Measurements from ENCODE around the gene LTBP2. TPM values are rescaled to one million over a fixed set of nuclear protein-coding genes. Genes with fewer than 3 reads are reported as not detected.

LTBP2 gene
- total RNA-seq (2014; rRNA removed; shearing (Covaris generic); ENCODE audit: low replicate concordance), result 7.6 and 34.4 TPM in 2 replicates

DNA sequence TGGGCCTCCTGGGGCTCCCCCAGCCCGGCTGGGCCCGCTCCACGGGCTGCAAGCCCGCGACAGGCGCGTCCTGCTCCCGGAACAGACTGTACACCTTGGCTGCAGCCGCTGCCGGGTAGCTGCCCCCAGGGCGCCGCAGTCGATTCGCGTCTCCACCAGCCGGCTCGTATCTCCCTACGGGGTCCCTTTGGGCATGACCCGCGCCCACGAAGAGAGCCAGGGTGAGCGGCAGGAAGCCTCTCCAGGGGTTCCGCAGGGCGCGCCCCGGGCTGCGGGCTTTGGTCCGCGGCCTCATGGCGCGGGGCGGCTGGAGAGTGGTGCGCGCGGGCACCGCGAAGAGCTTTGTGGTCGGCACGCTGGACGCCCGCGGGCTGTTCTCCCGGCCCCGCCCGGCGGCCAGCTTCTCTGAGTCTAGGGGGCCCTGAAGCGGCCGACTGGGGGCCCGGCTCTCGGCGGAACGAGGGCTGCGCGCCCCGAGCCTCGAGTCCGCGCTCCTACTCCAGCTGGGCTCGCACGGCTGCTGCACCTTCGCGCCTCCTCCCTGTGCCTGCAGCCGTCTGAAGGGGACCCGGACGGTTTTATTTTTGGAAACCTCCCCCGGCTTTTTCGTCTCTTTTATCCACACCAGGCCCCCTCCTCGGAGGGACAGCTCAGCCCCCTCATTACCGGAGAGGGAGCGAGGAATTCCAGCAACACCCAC is at the start of gene LTBP2:
Gene LTBP2, minus strand, starts transcription at position 588 of the 700 bp plus-strand sequence. Its CDS starts 293 bp downstream, at position 295.
- no peak for DNase-seq (ENCODE audit: low read depth)
- in situ Hi-C loops (cut with HindIII; ENCODE audit: low pct_unique_long_range_greater_than_20kb, low sequenced_read_pairs), result no loop called here

DNA sequence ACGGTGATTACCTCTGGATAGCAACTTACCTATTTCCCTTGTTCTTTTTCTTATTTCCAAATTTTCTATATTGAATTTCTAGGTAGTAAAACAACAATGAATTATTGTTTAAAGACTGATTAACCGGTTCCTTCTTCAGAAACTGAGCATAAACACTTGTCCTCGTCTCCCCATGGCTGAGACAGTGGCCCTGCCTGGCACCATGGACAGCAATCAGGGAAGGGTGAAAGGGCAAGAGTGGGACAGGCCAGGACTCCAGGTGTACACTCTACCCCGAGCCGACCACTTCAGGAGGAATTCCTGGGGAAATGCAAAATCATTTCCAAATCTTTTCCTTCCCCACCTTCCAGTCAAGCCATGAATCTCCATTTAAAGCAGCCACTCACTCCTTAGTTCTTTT is 48.8 kb upstream of the LTBP2 start:
- in situ Hi-C loops (cut with HindIII; ENCODE audit: low pct_unique_long_range_greater_than_20kb, low sequenced_read_pairs), result no loop called here

DNA sequence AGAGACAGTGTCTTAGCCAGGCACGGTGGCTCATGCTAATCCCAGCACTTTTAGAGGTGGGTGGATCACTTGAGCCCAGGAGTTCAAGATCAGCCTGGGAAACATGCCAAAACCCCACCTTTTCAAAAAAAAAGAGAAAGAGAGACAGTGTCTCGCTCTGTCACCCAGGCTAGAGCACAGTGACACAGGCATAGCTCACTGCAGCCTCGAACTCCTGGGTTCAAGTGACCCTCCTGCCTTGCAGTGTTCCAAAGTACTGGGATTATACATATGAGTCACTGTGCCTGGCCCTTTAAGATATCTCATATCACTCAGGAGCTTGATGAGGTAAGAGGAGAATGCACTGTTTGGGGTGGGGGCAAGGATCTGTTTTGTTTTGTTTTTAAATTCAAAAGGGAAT is 48.1 kb upstream of the LTBP2 start:
- peak; percentile 24 for DNase-seq (ENCODE audit: low read depth)
- in situ Hi-C loops (cut with HindIII; ENCODE audit: low pct_unique_long_range_greater_than_20kb, low sequenced_read_pairs), result no loop called here

More for the DNA sequence above, 48.8 kb upstream of the LTBP2 start:
- DNase-seq (ENCODE audit: low read depth), result no peak

DNA sequence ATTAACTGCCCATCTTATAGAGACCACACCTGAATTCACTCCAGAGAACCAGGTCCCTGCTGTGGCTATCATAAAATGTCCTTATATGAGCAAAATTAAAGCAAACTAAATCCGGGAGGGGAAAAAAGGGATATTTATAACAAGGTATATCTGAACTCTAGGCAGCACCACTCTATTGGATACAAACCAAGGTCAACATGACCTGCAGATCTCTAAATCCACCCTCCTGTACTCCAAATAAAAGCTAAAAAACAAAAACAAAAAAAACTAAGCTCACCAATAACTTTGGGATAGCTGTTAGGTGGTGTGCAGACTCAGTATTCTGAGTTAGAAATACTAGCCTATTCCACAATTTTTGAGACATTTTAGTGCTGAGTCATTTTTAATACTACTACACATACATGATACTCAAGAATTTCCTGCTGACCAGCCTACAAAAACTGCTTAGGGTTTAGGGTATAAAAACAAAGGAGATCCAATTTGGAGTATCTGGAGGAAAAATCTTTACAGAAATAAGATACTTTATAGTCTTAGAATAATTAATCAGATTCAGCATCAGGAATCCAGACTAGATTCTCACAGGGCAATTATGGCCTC is 46.6 kb upstream of the LTBP2 start:
- no peak for DNase-seq (ENCODE audit: low read depth)
- in situ Hi-C loops (cut with HindIII; ENCODE audit: low pct_unique_long_range_greater_than_20kb, low sequenced_read_pairs), result no loop called here

DNA sequence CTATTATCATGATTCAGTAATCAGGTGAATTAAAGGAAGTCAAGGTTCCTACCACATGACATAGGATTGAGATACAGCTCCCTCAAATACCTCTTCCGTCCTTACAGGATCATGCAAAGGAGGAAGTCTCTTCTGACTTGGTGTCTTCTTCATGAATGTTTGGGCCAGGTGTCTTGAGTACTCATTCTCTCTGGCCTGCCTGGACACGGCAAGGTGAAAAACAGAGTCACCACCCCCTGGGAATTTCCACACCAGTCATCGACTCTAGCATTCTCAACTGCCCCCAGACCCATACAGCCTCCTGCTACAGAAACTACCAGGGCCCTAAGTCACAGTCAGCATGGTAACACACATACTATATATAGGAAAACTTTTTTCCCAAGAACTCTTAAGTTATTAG is 44.9 kb upstream of the LTBP2 start:
- in situ Hi-C loops (cut with HindIII; ENCODE audit: low pct_unique_long_range_greater_than_20kb, low sequenced_read_pairs), result no loop called here

DNA sequence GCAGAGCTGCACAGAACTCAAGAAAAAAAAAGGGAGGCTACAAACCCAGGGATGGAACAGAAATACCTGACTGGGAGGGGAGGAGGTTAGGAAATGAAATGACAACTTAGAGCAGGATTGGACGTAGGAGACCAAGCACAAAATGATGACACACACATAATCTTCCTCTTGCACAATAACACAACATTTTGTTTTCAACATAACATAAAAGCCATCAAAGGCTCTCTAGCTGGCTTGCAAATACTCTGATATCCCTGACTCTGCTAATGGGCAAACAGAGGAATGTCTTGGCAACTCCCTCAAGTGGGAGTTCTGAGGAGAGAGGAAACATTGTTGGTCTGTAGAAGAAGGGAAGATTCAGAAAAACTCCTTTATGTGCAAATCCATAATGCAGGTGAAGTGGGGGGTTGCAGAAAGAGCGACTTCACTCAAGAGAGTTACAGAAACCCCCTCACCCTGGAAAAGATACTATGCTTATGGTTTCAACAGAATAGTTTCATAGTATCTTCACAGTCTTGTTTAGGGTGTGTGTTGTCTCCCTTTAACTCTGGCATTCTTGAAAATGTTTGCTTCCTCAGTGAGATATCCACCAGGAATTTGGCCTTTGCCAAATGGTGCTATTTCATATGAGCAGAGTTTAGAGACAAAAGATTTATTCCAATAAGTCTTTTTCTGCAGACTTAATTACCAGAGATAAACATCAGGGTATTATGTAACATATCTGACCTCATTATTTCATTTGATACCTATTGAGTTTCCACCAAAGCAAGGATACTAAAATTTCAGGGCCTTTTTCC is 43.8 kb upstream of the LTBP2 start:
- in situ Hi-C loops (cut with HindIII; ENCODE audit: low pct_unique_long_range_greater_than_20kb, low sequenced_read_pairs), result no loop called here
- DNase-seq (ENCODE audit: low read depth), result no peak

More for the DNA sequence above, 44.9 kb upstream of the LTBP2 start:
- DNase-seq (ENCODE audit: low read depth), result no peak

DNA sequence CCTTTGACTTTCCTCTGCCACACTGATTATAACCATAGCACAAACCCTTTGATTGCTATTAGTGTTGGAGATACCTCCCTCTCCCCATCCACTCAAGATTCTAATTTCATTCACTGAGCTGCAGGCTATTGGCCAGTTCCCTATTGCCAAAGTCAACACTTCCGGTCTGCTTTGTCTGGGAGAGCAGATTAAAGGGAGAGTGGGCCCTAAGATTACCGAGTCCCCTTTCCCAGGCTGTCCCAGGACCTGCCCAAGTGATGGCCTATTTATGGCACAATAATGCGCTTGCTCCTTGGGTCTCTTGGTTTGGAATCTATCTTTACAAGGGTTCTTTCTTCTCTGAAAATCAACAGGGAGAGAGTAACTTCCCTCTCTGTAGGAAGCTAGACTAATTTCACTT is 42.9 kb upstream of the LTBP2 start:
- DNase-seq (ENCODE audit: low read depth), result no peak
- in situ Hi-C loops (cut with HindIII; ENCODE audit: low pct_unique_long_range_greater_than_20kb, low sequenced_read_pairs), result no loop called here

DNA sequence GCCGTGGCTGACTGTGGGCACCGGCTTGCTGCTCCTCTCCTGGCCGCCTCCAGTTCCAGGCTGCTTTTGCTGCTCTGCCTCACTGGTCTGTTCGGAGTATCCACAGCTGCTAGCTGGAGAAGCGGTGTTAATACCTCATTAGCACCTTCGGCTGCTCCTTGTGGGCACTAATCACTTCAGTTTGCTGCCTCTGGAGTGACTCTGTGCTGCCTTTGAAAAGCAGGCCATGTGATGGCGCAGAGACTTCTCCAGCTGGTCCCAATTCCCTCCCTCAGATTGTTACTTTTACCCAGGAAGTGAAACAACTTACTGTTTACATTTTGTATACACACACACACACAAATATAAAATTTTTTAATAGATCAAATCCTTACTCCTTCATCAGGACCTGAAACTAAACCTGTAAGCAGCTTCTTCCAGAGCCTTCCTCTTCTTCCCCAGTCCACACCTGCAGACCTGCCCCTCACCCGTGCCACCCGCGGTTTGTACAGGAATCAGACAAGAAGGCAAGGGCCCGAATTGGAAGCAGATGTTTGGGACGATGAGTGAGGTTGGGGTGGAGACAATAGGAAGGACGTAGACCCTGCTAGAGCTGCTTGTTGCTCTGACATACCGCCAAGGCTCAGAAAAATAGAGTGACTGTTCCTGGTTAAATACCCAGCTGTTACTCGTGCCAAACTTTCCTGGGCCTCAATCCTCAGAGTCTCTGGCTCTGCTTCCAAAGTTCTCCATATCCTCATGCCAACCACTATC is 41.5 kb upstream of the LTBP2 start:
- in situ Hi-C loops (cut with HindIII; ENCODE audit: low pct_unique_long_range_greater_than_20kb, low sequenced_read_pairs), result no loop called here
- DNase-seq (ENCODE audit: low read depth), result no peak

DNA sequence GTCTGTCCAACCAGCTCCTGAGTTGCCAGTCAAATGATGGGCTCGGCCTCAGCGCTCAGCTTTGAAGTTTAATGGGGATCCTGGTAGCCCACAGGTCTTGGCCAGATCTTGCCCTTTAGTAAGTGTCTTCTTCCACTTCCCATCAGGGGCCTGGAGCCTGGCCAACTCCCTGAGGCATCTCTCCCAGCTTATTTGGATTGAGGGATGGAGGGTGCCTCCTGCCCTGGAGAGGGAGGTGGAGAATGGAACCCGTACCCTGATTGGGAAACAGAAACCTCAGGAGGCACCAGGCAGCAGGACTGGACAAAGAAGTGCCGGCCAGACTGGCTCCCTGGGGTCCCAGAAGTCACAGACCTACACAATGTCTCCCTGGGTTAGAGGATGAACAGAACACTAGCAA is 40.5 kb upstream of the LTBP2 start:
- in situ Hi-C loops (cut with HindIII; ENCODE audit: low pct_unique_long_range_greater_than_20kb, low sequenced_read_pairs), result no loop called here
- no peak for DNase-seq (ENCODE audit: low read depth)

DNA sequence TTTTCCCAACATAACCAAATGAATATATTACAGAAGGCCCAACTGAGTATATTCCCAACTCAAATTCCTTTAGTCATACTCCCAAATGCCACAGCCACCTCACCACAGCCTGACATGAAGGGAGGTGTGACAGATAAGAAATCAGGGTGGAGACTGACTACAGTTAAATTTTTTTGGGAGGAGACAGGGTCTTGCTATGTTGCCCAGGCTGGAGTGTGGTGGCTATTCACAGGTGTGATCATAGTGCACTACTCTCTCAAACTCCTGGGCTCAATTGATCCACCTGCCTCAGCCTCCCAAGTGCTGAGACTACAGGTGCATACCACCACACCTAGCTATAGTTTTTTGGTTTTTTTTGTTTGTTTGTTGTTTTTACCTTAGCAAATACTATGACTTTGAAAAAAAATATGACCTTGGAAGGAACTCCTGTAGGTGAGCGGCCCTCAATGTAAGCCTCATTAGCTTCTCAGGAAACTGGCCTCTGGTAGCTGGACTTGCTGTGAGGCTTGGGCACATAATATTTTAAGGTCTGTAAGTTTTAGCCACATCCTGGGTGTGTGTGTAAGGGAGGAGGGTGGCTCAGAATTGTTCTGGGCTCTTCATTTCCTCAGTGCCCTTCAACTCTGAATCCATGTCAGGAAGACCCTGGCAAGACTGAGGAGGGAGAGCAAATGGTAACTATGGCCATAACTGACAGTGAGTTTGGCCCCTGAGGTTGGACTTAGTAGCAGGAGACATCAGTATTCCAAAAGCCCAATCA is 39.1 kb upstream of the LTBP2 start:
- no peak for DNase-seq (ENCODE audit: low read depth)
- in situ Hi-C loops (cut with HindIII; ENCODE audit: low pct_unique_long_range_greater_than_20kb, low sequenced_read_pairs), result no loop called here

DNA sequence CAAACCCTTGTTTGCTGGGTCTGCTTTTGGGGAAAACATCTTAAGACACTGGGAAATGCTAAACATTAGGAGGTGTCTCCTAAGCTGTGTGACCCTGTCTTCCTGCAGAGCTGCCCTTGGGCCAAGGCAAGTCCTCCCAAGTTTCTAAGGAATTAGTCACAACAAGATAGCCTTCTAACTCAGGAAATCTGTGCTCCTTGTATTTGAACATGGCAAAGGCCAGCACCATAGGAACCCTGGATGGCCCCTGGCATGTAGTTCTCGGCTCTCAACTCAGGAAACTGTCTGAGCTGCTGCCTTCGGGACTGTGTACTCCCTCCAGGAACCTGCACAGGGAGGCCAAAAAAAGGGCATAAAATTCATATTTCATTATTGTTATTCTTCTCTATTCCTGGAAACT is 37.6 kb upstream of the LTBP2 start:
- in situ Hi-C loops (cut with HindIII; ENCODE audit: low pct_unique_long_range_greater_than_20kb, low sequenced_read_pairs), result no loop called here

DNA sequence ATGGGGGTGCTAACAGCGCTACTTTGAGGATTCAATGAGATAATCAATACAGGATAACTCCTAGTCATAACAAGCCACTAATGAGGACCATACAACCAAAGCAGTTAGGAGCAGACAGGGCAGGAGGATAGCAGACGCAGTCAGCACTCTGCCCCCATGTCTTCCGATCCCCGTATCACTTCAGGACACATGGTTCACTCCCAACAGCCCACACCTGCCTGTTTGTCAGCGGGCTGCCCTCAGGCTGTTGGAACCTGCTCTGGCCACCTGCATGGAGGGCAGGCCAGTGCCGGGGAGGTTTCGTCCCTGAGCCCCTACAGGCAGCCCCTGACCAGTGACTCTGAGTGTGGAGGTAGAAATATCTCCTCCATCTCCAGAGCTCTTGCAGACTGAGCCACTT is 37.1 kb upstream of the LTBP2 start:
- in situ Hi-C loops (cut with HindIII; ENCODE audit: low pct_unique_long_range_greater_than_20kb, low sequenced_read_pairs), result no loop called here
- DNase-seq (ENCODE audit: low read depth), result no peak

More for the DNA sequence above, 37.6 kb upstream of the LTBP2 start:
- DNase-seq (ENCODE audit: low read depth), result no peak

DNA sequence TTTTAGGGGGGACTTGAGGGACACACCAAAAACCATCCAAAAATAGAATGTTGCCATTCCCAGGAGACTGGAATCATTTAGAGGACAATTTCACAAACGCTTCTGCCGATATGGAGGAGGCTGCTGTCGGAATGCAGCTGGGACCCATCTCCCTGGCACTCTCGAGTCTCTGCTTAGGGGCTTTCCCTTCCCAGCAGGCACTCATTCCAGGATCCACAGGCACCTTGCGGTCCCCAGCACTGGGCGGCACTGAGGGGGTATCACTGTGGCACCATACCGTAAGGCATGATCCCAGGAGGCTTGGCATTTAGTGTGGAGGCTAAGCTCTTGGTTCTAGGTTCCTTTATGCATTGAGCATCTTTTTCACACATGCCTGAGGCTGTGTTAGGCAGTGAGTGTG is 36.6 kb upstream of the LTBP2 start:
- in situ Hi-C loops (cut with HindIII; ENCODE audit: low pct_unique_long_range_greater_than_20kb, low sequenced_read_pairs), result no loop called here
- no peak for DNase-seq (ENCODE audit: low read depth)

DNA sequence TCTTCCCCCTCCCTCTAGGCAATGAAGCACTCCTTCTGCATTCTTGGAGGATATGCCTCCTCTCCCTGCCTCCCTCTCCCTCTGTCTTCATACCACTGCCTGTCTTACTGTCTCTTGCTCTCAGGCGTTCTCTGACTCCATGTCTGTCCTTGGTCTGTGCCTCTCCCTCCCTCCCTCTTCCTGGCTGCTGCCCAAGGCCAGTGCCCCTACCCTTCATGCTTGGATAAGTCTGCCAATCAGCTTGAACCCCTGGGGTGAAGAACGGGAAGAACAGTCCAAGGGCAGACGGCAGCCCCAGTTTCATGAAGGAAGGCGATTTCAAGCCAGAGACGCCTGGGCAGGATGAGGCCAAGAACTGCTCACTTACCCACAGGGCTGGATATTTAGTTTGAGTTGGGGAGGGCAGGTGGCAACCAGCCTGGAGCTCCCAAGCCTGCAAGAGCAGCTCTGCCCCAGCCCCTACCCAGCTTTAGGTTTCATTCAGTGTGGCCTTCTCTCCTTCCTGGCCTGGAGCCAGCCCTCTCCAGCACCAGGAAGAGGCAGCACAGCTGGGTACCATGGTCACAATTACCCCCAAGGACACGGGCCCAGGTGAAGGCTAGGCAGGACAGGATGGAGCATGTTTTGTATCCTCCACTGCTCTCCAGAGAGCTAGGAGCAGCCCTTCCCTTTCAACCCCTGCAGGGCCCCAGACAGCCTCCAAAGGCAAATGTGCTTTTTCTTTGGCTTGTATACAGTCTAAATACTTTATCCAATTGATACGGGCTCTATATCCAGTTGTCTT is 35.8 kb upstream of the LTBP2 start:
- in situ Hi-C loops (cut with HindIII; ENCODE audit: low pct_unique_long_range_greater_than_20kb, low sequenced_read_pairs), result no loop called here
- no peak for DNase-seq (ENCODE audit: low read depth)

DNA sequence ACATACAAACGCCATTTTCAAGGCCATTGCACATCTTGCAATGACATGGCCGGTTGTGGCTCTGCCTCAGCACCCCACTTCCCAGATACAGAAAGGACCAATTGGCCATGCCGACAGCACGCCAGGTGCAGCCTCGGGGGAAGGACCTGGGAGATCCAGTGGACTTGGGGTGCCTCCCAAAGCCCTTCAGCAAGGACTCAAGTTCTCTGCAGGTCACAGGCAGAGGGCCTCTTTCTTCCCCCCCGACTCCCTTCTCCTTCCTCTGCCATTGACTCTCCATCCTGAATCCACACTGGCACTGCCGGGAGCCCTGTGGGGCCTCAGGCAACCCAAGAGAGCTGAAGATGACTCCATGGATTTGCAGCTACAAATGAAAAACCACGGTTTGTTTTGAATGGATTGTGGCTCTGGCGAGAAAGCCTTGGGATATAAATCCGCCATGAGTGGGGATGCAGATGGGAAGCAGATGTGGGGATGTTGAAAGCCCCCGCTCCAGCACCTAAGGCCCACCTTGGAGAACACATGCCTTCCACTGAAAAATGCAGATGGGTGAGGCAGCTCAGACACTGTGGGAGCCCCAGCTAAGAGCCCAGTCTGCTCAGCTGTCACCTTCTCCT is 35.1 kb upstream of the LTBP2 start:
- no peak for DNase-seq (ENCODE audit: low read depth)
- in situ Hi-C loops (cut with HindIII; ENCODE audit: low pct_unique_long_range_greater_than_20kb, low sequenced_read_pairs), result no loop called here

DNA sequence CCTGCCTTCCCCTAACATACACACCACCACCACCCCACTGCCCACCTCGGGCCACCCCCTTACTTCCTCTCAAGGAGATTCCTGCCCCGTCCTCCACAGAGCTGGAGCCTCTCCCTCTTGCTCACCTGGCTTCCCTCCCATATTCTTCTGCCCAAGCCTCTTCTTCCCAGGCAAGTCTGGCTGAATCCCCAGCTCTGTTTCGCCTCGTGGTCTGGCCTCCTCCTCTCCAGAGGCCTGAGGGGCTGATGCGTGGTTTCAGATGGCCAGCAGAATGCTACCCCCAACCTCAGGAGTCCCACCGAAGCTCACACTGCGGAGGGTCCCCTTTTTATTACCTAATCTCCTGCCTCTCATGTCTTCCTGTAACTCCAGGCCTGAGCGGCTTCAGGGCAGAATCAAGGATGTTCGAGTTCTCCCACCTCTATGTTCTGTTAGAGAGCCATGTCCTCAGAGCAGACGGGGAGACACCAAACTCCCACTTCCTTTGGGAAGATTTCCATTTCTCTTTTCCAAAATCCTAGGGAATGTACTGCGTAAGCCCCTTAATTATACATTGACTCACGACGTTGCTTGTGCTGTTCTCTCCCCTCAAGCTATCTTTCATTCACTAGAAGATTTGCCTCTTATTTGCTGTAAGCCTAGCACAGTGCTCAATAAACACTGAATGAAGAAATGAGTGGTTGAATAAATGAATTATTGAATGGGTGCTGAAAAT is 33.9 kb upstream of the LTBP2 start:
- in situ Hi-C loops (cut with HindIII; ENCODE audit: low pct_unique_long_range_greater_than_20kb, low sequenced_read_pairs), result no loop called here
- DNase-seq (ENCODE audit: low read depth), result no peak

Data from Caki2 (cell line).